ENCODE measurements around the gene OTUB2.

The OTUB2 gene

DNA sequence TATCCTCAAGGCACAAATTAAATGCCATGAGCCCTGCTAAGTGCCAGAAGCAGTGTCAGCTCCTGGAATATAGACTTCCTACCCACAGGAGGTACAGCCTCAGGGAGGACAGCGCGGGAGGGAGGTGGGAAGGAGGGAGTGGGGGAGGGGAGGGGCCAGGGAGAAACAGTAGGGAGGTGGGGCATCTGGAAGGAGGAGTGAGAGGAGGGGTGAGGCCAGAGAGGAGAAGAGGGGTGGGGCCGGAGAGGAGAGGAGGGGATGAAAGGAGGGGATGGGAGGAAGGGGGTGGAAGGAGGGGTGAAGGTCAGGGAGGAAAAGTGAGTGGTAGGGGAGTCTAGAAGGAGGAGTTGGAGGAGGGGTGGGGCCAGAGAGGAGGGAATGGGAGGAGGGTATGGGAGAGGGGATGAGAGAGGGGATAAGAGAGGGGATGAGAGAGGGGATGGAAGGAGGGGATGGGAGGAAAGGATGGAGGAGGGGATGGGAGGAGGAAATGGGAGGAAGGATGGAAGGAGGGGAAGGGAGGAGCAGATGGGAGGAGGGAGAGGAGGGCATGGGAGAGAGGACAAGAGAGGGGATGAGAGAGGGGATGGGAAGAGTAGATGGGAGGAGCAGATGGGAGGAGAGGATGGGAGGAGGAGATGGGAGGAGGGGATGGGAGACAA is 38.2 kb upstream of the OTUB2 start:
- H3K4me3 ChIP-seq (ENCODE audit: control insufficient read depth, low read depth, low read length), result no peak overlapping the region
- no peak for DNase-seq (ENCODE audit: low read depth)
- TF ChIP-seq, protein P1, sequence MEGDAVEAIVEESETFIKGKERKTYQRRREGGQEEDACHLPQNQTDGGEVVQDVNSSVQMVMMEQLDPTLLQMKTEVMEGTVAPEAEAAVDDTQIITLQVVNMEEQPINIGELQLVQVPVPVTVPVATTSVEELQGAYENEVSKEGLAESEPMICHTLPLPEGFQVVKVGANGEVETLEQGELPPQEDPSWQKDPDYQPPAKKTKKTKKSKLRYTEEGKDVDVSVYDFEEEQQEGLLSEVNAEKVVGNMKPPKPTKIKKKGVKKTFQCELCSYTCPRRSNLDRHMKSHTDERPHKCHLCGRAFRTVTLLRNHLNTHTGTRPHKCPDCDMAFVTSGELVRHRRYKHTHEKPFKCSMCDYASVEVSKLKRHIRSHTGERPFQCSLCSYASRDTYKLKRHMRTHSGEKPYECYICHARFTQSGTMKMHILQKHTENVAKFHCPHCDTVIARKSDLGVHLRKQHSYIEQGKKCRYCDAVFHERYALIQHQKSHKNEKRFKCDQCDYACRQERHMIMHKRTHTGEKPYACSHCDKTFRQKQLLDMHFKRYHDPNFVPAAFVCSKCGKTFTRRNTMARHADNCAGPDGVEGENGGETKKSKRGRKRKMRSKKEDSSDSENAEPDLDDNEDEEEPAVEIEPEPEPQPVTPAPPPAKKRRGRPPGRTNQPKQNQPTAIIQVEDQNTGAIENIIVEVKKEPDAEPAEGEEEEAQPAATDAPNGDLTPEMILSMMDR (conservative IDR thresholded peaks at IDR 0.05; ENCODE audit: control insufficient read depth, insufficient read depth, low read depth, low read length), result no peak

DNA sequence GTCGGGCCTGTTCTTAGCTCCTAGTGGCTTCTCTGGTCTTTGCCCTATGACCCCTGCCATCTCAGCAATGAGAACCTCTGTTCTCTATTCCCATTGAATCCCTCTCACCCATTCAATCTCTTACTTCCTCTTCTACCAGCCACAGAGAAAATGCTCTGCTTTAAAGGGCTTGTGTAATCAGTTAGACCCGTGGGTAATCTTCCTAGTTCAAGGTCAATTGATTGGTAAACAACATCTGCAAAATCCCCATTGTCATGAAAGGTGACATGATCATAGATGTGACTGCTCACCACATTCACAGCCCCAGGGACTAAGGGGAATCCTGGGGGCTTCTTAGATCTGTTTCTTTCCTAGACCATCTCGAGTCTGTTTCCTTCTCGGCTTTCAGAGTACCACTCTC is 36.2 kb upstream of the OTUB2 start:
- no peak for DNase-seq (ENCODE audit: low read depth)
- H3K4me3 ChIP-seq (ENCODE audit: control insufficient read depth, low read depth, low read length), result no peak overlapping the region
- TF ChIP-seq, protein P1 (conservative IDR thresholded peaks at IDR 0.05; ENCODE audit: control insufficient read depth, insufficient read depth, low read depth, low read length), result no peak

DNA sequence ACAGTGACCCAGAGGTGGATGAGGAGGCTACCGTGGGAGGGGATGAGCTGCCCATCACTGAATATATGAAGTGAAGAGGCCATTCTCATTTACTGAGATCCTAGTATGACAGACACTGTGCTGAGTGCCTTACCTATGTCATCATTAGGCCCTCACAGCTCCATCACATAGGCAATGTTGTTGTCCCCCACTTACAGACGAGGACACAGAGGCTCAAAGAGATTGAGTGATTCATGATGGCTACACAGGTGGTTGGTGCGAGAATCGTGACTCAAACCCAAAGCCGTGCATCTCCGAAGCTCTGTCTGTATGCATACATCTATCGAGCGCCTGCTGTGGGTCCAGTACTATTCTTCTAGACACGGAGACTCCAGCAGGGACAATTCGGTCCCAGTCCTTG is 34.9 kb upstream of the OTUB2 start:
- TF ChIP-seq, protein P1 (conservative IDR thresholded peaks at IDR 0.05; ENCODE audit: control insufficient read depth, insufficient read depth, low read depth, low read length), result no peak
- H3K4me3 ChIP-seq (ENCODE audit: control insufficient read depth, low read depth, low read length), result no peak overlapping the region
- no peak for DNase-seq (ENCODE audit: low read depth)

DNA sequence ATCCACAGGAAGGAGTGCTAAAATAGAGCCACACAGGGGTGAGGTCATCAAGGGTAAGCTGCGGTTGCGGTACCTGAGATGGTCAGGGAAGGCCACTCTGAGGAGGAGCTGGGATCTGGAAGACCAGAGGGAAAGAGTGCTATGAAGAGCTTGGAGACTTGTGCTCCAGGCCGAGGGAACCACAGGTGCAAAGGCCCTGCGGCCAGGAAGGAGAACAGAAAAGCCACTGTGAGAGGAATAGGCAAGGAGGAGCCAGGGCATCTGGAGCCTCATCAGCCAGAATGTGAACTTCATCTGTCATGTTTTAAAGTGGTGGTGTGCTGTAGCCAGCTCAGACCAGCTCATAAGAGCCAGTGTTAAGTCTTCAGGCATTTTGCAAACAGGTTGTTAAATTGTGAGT is 34.5 kb upstream of the OTUB2 start:
- TF ChIP-seq, protein P1 (conservative IDR thresholded peaks at IDR 0.05; ENCODE audit: control insufficient read depth, insufficient read depth, low read depth, low read length), result no peak
- DNase-seq (ENCODE audit: low read depth), result no peak
- no peak overlapping the region for H3K4me3 ChIP-seq (ENCODE audit: control insufficient read depth, low read depth, low read length)

DNA sequence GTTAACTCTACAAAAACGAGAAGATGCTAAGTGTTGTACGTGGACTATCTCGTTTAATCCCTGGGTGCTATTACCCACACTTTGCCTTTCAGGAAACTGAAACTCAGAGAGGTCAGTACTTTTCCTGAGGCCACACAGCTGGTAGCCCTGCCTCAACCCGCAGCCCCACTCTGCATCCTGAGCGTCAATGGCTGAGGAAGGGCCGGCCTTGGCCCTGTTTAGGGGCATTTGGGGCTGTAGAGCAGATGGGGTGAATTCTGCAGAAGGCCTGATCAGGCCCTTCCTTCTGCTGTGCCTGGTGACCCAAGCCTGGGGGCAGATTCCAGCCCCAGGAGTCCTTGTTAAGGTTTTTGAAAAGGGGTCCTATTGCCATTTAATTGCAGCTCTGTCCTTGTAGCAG is 32.8 kb upstream of the OTUB2 start:
- TF ChIP-seq, protein P1 (conservative IDR thresholded peaks at IDR 0.05; ENCODE audit: control insufficient read depth, insufficient read depth, low read depth, low read length), result no peak
- DNase-seq (ENCODE audit: low read depth), result no peak
- H3K4me3 ChIP-seq (ENCODE audit: control insufficient read depth, low read depth, low read length), result no peak overlapping the region

DNA sequence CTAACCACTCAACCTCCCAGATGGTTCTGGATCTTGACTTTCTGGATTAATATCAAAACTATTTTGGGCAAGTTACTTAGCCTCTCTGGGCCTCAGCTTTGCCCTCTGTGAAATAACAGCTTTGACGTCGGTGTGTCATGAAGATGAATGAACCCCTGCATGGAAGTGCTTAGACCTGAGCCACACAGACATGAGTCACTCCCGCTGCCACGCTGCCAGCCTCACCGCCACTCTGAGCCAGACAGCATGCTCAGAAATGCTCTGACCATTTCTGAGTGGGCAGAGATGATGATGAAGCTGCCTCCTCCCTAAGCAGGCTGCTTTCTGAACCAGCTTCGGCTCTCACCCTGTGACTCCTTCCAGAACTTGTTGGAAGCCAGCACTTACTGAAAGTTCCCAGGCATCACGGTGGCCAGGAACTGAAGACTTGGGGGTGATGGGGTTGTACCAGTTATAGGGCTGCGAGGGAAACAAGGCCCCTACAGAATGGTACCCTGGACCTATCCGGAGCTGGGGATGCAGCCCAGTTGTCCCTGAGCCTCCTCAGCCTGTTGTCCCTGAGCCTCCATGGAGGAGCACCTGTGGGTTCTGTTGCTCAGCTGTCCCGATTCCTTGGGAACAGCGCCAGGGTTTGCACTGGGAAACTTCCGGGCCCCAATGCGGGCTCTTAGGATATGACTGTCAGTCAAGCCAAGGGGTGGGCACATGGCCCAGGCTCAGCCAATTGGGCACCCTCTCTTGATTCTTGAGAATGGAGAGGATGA is 31.0 kb upstream of the OTUB2 start:
- peak; percentile 86 for DNase-seq (ENCODE audit: low read depth)
- TF ChIP-seq, protein P1 (conservative IDR thresholded peaks at IDR 0.05; ENCODE audit: control insufficient read depth, insufficient read depth, low read depth, low read length), result no peak
- no peak overlapping the region for H3K4me3 ChIP-seq (ENCODE audit: control insufficient read depth, low read depth, low read length)
